ENCODE data around the gene MAPK10. TPM values are rescaled to one million over a fixed set of nuclear protein-coding genes. Genes with fewer than 3 reads are reported as not detected.
"Not testable (repeated sequence)": the region's sequence is repeated elsewhere in the genome, so short reads cannot be mapped to it uniquely, and the experiment has no call there.

The MAPK10 gene
- total RNA-seq, 1 experiment from 2014 or later: 13.7 TPM

GRCh38 chr4:86362510-86362909 is 2.7 kb upstream of the MAPK10 start:
- Histone ChIP-seq H3K4me3 (ENCODE audit: insufficient read depth, low read depth, low read length) (no peak overlapping the region), H3K27me3 (ENCODE audit: control insufficient read depth, insufficient read depth, low read length) (no peaks in the 10 kb centered on the region), H3K36me3 (replicated peaks; ENCODE audit: control insufficient read depth, insufficient read depth, low read length) (no peaks in the 10 kb centered on the region)
- no peak for DNase-seq

- Histone ChIP-seq H3K4me3 (ENCODE audit: insufficient read depth, low read depth, low read length) (no peak overlapping the region), H3K36me3 (replicated peaks; ENCODE audit: control insufficient read depth, insufficient read depth, low read length) (no peaks in the 10 kb centered on the region), H3K27me3 (ENCODE audit: control insufficient read depth, insufficient read depth, low read length) (no peaks in the 10 kb centered on the region)
- DNase-seq: no peak
Measured at GRCh38 chr4:86358257-86358656, 1.6 kb downstream of the MAPK10 start.

- H3K36me3 ChIP-seq (replicated peaks; ENCODE audit: control insufficient read depth, insufficient read depth, low read length): no peaks in the 10 kb centered on the region
- no peaks in the 10 kb centered on the region for H3K27me3 ChIP-seq (ENCODE audit: control insufficient read depth, insufficient read depth, low read length)
- no peak overlapping the region for H3K4me3 ChIP-seq (ENCODE audit: insufficient read depth, low read depth, low read length)
- DNase-seq: no peak
Measured at GRCh38 chr4:86357608-86358007, 2.2 kb downstream of the MAPK10 start.

- no peak for DNase-seq
- Histone ChIP-seq H3K27me3 (ENCODE audit: control insufficient read depth, insufficient read depth, low read length) (no peaks in the 10 kb centered on the region), H3K36me3 (replicated peaks; ENCODE audit: control insufficient read depth, insufficient read depth, low read length) (no peaks in the 10 kb centered on the region), H3K4me3 (ENCODE audit: insufficient read depth, low read depth, low read length) (no peak overlapping the region)
Measured at GRCh38 chr4:86356425-86357210, 3.2 kb downstream of the MAPK10 start.

GRCh38 chr4:86354390-86354789 is 5.5 kb downstream of the MAPK10 start:
- Histone ChIP-seq H3K36me3 (replicated peaks; ENCODE audit: control insufficient read depth, insufficient read depth, low read length) (no peaks in the 10 kb centered on the region), H3K4me3 (ENCODE audit: insufficient read depth, low read depth, low read length) (no peak overlapping the region), H3K27me3 (ENCODE audit: control insufficient read depth, insufficient read depth, low read length) (no peaks in the 10 kb centered on the region)
- no peak for DNase-seq

GRCh38 chr4:86346320-86346719 is 13.5 kb downstream of the MAPK10 start:
- H3K36me3 ChIP-seq (replicated peaks; ENCODE audit: control insufficient read depth, insufficient read depth, low read length): no peaks in the 10 kb centered on the region
- H3K4me3 ChIP-seq (ENCODE audit: insufficient read depth, low read depth, low read length): no peak overlapping the region
- H3K27me3 ChIP-seq (ENCODE audit: control insufficient read depth, insufficient read depth, low read length): no peaks in the 10 kb centered on the region
- no peak for DNase-seq

- H3K36me3 ChIP-seq (replicated peaks; ENCODE audit: control insufficient read depth, insufficient read depth, low read length): no peaks in the 10 kb centered on the region
- no peaks in the 10 kb centered on the region for H3K27me3 ChIP-seq (ENCODE audit: control insufficient read depth, insufficient read depth, low read length)
- H3K4me3 ChIP-seq (ENCODE audit: insufficient read depth, low read depth, low read length): no peak overlapping the region
- no peak for DNase-seq
Measured at GRCh38 chr4:86344127-86344526, 15.7 kb downstream of the MAPK10 start.

- Histone ChIP-seq H3K4me3 (ENCODE audit: insufficient read depth, low read depth, low read length) (no peak overlapping the region), H3K36me3 (replicated peaks; ENCODE audit: control insufficient read depth, insufficient read depth, low read length) (no peaks in the 10 kb centered on the region), H3K27me3 (ENCODE audit: control insufficient read depth, insufficient read depth, low read length) (no peaks in the 10 kb centered on the region)
- no peak for DNase-seq
Measured at GRCh38 chr4:86338989-86339388, 20.9 kb downstream of the MAPK10 start.

GRCh38 chr4:86338521-86338920 is 21.3 kb downstream of the MAPK10 start:
- no peak overlapping the region for H3K4me3 ChIP-seq (ENCODE audit: insufficient read depth, low read depth, low read length)
- H3K36me3 ChIP-seq (replicated peaks; ENCODE audit: control insufficient read depth, insufficient read depth, low read length): no peaks in the 10 kb centered on the region
- no peak for DNase-seq
- H3K27me3 ChIP-seq (ENCODE audit: control insufficient read depth, insufficient read depth, low read length): no peaks in the 10 kb centered on the region

GRCh38 chr4:86334020-86334750 is 25.7 kb downstream of the MAPK10 start:
- Histone ChIP-seq H3K36me3 (replicated peaks; ENCODE audit: control insufficient read depth, insufficient read depth, low read length) (no peaks in the 10 kb centered on the region), H3K27me3 (ENCODE audit: control insufficient read depth, insufficient read depth, low read length) (no peaks in the 10 kb centered on the region), H3K4me3 (ENCODE audit: insufficient read depth, low read depth, low read length) (no peak overlapping the region)
- no peak for DNase-seq

GRCh38 chr4:86333236-86333635 is 26.6 kb downstream of the MAPK10 start:
- H3K4me3 ChIP-seq (ENCODE audit: insufficient read depth, low read depth, low read length): no peak overlapping the region
- H3K27me3 ChIP-seq (ENCODE audit: control insufficient read depth, insufficient read depth, low read length): no peaks in the 10 kb centered on the region
- no peaks in the 10 kb centered on the region for H3K36me3 ChIP-seq (replicated peaks; ENCODE audit: control insufficient read depth, insufficient read depth, low read length)
- no peak for DNase-seq

- DNase-seq: no peak
- Histone ChIP-seq H3K27me3 (ENCODE audit: control insufficient read depth, insufficient read depth, low read length) (no peaks in the 10 kb centered on the region), H3K36me3 (replicated peaks; ENCODE audit: control insufficient read depth, insufficient read depth, low read length) (no peaks in the 10 kb centered on the region), H3K4me3 (ENCODE audit: insufficient read depth, low read depth, low read length) (no peak overlapping the region)
Measured at GRCh38 chr4:86330961-86331742, 28.7 kb downstream of the MAPK10 start.

- DNase-seq; H3K4me3 ChIP-seq (ENCODE audit: insufficient read depth, low read depth, low read length); H3K27me3 ChIP-seq (ENCODE audit: control insufficient read depth, insufficient read depth, low read length); H3K36me3 ChIP-seq (replicated peaks; ENCODE audit: control insufficient read depth, insufficient read depth, low read length): not testable (repeated sequence)
Measured at GRCh38 chr4:86330411-86330810, 29.4 kb downstream of the MAPK10 start.

- no peak for DNase-seq
- Histone ChIP-seq H3K4me3 (ENCODE audit: insufficient read depth, low read depth, low read length) (no peak overlapping the region), H3K27me3 (ENCODE audit: control insufficient read depth, insufficient read depth, low read length) (no peaks in the 10 kb centered on the region), H3K36me3 (replicated peaks; ENCODE audit: control insufficient read depth, insufficient read depth, low read length) (no peaks in the 10 kb centered on the region)
Measured at GRCh38 chr4:86329431-86329830, 30.4 kb downstream of the MAPK10 start.

- H3K27me3 ChIP-seq (ENCODE audit: control insufficient read depth, insufficient read depth, low read length): no peaks in the 10 kb centered on the region
Measured at GRCh38 chr4:86326400-86326799, 33.5 kb downstream of the MAPK10 start.

More at GRCh38 chr4:86326400-86326799, 33.5 kb downstream of the MAPK10 start:
- H3K4me3 ChIP-seq (ENCODE audit: insufficient read depth, low read depth, low read length): no peak overlapping the region
- H3K36me3 ChIP-seq (replicated peaks; ENCODE audit: control insufficient read depth, insufficient read depth, low read length): no peaks in the 10 kb centered on the region
- no peak for DNase-seq
